Ramos (cell line): Measurements from ENCODE around the gene MRI1.

Experiments used
- in situ Hi-C: fragments of 300-500 bp; cut with MboI; formaldehyde crosslinking; loops from one replicate; pipeline ENCODE4 v1.14.3; 2022; ENCODE audit warnings: low sequenced_read_pairs; ENCODE audit not compliant: unreplicated experiment

MRI1 gene

GRCh38 chr19:13757805-13758772 is 6.2 kb upstream of the MRI1 start:
- in situ Hi-C loops = no loop called here

- in situ Hi-C loops = no loop called here
These were observed 5.5 kb upstream of the MRI1 start for GRCh38 chr19:13758795-13759194.

DNA sequence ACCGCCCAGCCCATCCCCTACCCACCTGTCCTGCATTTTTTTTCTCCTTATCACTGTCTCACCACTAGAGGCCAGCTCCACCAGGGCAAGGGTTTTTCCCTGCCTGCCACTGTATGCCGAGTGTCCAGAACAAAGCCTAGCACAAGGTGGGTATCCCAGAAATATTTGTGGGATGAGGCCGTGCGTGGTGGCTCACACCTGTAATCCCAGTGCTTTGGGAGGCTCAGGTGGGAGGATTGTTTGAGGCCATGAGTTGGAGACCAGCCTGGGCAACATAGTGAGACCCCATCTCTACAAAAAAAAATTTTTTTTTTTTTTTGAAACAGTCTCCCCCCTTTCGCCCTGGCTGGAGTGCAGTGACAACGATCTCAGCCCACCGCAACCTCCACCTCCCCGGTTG is 2.9 kb upstream of the MRI1 start:
- in situ Hi-C loops = no loop called here

GRCh38 chr19:13762635-13763235 is 1.6 kb upstream of the MRI1 start:
- in situ Hi-C loops = no loop called here

GRCh38 chr19:13763265-13763664 is 1.1 kb upstream of the MRI1 start:
- in situ Hi-C loops = no loop called here

DNA sequence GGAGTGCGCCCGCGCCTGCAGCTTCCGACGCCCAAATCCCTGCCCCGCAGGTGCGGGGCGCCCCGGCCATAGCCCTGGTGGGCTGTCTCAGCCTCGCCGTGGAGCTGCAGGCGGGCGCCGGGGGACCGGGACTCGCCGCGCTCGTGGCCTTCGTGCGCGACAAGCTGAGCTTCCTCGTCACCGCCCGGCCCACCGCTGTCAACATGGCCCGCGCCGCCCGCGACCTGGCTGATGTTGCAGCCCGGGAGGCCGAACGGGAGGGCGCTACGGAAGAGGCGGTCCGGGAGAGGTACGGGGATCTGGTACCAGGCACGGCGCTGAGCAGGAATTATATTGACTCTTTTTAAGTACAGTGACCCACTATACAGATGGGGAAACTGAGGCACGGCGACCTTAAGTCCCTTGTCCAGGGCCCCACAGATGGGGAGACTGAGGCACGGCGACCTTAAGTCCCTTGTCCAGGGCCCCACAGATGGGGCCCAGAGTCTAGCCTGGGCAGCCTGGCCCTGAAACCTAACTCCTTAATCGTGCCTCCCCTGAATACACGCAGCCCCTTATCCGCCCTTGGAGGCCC is 586 bp downstream of the MRI1 start:
- in situ Hi-C loops = no loop called here

DNA sequence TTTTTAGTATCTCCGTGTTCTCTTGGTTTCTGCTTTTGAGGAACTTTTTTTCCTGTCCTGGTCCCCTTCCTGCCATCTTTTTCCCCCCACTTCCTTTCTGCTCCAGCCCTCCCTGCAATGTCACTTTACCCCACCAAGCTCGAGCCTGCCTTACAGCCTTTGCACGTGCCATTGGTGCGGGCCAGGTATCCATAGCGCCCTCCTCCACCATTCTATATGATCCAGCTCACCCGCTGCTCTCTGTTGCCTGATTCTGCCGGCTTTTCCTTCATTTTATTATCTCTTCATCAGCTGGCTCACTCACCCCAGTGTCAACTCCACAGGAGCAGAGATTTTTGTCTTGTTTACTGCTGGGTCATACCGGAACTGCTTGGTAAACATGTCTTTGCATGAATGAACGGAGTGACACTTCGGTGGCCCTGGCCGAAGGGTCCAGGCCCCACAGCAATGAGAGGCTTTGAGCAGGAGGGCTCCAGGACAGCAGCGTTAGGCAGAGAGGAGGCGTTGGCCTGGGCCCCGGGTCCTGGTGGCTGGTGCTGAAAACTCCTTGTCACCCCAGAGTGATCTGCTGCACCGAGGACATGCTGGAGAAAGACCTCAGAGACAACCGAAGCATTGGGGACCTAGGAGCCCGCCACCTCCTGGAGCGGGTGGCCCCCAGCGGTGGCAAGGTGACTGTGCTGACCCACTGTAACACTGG is 1.2 kb downstream of the MRI1 start:
- in situ Hi-C loops = no loop called here

GRCh38 chr19:13766095-13766481 is 1.8 kb downstream of the MRI1 start:
- in situ Hi-C loops = no loop called here

DNA sequence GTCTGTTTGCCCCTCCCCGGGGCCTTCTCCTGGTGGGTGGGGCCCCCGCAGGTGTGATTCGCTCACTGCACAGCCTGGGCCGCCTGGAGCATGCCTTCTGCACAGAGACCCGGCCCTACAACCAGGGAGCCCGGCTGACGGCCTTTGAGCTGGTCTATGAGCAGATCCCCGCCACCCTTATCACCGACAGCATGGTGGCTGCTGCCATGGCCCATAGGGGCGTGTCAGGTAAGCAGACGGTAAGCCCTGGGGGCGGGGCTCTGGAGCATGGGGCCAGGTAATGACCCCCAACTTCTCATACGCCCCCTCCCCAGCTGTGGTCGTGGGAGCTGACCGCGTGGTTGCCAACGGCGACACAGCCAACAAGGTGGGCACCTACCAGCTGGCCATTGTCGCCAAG is 4.2 kb downstream of the MRI1 start:
- in situ Hi-C loops = no loop called here

- in situ Hi-C loops = no loop called here
These were observed 5.8 kb downstream of the MRI1 start for GRCh38 chr19:13770013-13770635.

GRCh38 chr19:13774217-13775191 is 10.2 kb downstream of the MRI1 start, which contains the start of gene C19orf53:
Gene C19orf53, plus strand, starts transcription at chr19:13774456. Its CDS starts 22 bp downstream, at chr19:13774478.
- in situ Hi-C loops = no loop called here

- in situ Hi-C loops = no loop called here
These were observed 14.1 kb downstream of the MRI1 start for GRCh38 chr19:13778398-13778797.

DNA sequence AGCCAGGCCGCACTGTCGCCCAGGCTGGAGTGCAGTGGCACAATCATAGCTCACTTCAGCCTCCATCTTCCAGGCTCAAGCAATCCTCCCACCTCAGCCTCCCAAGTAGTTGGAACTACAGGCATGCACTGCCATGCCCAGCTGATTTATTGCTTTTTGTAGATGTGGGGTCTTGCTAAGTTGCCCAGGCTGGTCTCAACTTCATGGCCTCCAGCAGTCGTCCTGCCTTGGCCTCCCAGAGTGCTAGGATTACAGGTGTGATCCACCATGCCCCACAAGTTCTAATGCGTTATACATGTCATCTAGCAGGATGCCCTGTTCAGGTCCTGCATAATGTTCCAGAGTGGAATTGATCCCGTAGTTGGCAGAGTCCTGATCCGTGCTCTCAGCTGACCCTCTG is 14.5 kb downstream of the MRI1 start:
- in situ Hi-C loops = no loop called here

- in situ Hi-C loops = loop anchor here (5.0 kb wide), 1 partner anchor 83 kb away; no protein-coding TSS in a partner anchor
These were observed 15.5 kb downstream of the MRI1 start for GRCh38 chr19:13779794-13780193.

DNA sequence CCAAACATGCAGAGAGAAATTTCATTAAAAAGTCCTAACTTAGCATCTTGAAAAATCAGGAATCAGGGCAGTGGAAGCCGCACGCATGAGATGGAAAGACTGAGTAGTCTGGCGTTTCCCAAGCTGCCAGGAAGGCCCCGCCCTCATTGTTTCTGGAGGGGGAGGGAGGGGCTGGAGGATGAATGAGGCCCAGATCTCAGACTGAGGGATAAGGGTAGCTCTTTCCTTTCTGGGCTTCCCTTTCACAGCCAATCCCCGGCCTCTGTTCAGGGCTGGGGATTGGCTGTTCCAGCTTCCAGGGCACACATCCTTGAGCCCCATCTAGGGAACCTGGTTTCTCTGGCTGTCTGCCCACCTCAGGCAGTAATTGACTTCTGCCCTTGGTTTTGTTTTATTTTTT is 17.2 kb downstream of the MRI1 start:
- in situ Hi-C loops = loop anchor here (5.0 kb wide), 1 partner anchor 81 kb away; no protein-coding TSS in a partner anchor

DNA sequence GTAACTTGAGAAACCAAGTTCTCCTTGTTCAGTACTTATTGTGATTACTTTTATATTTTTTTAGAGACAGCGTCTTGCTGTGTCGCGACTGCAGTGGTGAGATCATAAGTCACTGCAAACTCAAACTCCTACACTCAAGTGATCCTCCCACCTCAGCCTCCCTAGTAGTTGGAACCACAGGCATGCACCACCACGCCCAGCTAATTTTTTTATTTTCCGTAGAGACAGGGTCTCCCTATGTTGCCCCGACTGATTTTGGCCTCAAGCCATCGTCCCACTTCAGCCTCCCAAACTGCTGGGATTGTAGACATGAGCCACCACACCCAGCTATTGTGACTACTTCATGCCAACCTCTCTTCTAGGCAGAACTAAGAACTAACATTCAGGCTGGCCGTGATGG is 18.2 kb downstream of the MRI1 start:
- in situ Hi-C loops = loop anchor here (5.0 kb wide), 1 partner anchor 80 kb away; no protein-coding TSS in a partner anchor

- in situ Hi-C loops = loop anchor here (5.0 kb wide), 1 partner anchor 78 kb away; no protein-coding TSS in a partner anchor
These were observed 19.5 kb downstream of the MRI1 start for GRCh38 chr19:13783565-13784500.
